Epithelial cell of prostate (primary cell): ENCODE data around the gene ARID3C.

Experiments
- DNase-seq: peaks from one replicate; pipeline ENCODE4 v3.0.0-alpha.2; 2011; ENCODE audit warnings: low read depth, low spot score
- H3K27ac ChIP-seq: fragments of 450-650 bp; 2 replicates; pipeline ENCODE4 v1.5.1; 2017; ENCODE audit warnings: mild to moderate bottlenecking

Gene ARID3C

DNA sequence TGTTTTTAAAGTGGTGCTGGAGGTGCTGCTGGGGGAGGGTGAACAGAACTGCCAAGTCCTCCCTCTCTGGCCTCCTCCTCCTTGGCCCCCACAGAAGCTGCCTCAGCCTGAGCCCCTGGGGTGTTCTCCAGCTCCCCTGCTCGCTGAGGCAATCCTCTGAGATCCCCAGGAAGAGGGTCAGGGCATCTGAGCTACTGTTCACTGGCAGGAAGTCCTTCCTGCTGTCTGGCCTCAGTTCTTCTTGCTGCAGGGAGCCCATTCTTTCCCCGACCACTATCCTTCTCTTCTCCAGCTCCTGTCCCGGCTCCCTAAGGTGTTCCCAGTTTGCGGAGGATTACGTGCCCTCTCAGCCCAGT lies 49.1 kb downstream of the ARID3C start:
- no peak overlapping the region for H3K27ac ChIP-seq

DNA sequence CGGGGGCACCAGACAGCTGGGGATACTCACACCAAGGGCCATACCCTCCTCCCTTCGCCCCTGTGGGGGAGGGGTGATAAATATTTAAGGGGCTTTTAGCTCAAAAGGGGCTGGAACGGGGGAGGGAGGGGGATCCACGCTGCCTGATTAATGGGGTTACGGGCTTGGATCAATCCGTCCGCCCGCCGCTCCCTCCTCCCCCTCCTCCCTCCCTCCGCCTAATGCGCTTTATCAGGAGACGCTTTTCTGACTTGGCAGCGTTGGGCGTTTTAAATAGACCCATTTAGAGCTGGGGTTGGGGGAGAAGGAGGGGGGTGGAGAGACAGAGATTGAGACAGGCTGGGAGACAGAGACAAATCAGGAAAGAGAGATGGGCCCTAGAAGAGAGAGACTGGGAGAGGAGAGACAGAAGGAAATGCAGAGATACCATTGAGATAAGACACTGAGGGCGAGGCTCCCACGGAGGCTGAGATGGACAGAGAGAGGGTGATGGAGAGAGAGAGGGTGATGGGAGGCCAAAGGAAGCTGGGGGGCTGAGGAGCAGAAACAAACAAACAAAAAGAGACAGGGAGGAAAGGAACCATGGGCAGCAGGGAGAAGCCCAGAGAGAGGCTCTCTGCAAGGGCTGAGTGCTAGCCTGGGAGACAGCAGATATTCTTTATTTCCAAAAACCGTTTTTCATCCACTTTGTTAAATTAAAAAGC lies 49.6 kb downstream of the ARID3C start:
- no peak overlapping the region for H3K27ac ChIP-seq
- DNase-seq, result no peak

More for the DNA sequence above, 49.1 kb downstream of the ARID3C start:
- no peak for DNase-seq

DNA sequence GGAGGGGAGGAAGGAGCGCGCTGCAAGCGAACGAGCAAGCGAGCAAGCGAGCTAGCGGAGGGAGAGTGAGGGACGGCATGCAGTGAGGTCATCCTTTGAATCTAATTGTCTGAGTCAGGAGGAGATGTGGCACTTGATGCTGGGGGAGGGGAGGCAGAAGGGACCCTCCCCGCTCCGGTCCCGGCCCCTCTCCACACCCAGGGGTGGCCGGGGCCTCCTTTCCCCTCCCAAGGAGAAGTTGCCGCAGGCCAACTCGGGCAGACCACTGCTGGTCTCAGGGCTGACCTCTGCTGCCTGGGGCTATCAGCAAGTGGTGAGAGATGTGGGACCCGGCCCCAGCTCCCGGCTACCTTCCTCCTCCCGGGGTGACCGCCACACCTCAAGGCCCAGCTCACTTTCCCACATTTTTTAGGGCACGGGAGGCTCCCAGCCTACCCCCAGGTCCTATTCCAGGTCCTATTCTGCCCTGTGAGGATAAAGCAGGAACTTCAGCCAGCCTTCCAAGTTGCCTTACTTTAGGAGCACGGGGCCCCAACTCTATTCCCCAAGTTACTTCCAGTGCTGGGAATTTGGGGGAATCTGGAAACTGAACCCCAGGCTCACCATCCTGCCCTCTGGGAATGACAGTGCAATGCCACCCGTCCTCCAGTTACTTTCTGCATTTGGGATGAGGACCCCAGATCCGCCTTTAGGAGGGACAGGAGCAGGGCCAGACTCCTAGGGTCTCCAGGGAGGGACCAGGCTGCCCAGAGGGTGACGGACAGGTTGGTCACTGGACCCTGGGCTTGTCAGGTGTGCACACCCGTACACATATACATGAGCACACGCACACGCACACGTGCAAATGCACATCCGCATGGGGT lies 50.4 kb downstream of the ARID3C start:
- DNase-seq, result no peak
- no peak overlapping the region for H3K27ac ChIP-seq

DNA sequence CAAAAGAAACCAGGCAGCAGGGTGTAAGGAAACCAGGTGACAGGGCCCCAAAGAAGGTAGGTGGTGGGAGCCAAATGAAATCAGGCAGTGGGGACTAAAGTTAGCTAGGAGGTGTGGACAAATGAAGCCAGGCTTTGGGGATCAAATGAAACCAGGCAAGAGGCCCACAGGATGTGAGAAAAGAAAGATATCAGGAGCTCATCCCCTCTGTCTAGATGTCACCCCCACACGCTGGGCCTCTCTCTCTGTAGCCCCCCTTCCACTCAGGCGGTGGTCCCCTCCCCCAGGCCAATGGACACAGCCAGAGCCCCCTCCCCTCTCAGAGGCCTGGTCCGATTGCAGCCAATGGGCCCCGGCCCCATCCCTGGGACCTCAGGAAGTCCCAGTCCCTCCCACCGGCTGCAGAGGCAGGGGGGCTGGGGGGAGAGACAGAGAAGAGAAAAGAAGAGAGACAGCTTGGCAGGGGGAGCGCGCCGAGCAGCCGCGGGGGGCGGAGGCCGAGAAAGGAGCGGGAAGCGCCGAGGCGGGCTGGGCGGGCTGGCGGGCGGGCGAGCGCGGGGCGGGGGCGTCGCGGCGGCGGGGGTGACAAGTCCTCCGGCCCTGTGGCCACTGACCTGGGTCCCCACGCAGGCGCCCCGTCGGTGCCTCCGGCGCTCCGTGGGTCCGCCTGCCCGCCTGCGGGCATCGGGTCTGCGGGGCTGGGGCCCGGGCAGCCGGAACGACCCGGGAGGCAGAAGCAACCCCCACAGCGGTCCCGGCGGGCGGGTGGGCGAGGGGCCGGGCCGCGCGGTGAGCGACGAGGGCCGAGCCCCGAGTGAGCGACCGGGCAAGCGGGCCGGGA lies 51.2 kb downstream of the ARID3C start:
- no peak for DNase-seq
- H3K27ac ChIP-seq, result no peak overlapping the region

DNA sequence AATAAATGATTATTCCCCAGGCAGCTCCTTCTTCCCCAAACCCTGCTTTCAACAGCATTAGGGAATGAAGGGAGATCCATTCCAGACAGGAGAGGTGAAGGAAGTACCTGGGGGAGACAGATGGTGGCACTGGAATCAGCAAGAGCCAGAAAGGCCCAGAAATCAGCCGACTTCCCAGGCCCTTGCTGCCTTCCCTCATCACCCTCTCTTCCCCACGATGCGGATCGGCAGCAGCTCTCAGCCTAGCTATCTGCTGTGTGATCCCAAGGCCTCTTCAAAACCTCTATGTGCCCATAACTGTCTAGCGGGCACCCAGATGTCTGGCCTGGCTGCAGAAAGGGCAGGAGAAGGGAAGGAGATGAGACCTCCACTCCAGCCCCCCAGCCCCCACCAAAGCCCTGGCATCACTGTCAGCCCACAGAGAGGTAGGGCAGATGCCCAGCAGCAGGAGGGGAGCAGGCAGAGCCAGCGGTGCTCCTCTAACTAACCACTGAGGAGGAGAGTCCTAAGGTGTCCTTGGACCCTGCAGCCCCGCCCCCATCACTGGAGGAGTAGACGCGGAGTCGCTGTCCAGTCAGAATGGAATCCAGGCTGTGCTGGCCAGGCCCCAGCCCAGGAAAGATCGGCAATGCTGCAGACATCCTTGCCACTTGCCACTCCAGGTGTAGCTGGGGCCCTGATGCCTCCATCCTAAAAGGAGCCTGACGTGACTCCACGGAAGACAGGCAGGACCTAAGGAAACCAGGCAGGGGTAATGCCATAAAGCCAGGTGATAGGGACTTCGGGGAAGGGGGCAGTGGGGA lies 52.1 kb downstream of the ARID3C start:
- H3K27ac ChIP-seq, result no peak overlapping the region
- DNase-seq, result no peak

DNA sequence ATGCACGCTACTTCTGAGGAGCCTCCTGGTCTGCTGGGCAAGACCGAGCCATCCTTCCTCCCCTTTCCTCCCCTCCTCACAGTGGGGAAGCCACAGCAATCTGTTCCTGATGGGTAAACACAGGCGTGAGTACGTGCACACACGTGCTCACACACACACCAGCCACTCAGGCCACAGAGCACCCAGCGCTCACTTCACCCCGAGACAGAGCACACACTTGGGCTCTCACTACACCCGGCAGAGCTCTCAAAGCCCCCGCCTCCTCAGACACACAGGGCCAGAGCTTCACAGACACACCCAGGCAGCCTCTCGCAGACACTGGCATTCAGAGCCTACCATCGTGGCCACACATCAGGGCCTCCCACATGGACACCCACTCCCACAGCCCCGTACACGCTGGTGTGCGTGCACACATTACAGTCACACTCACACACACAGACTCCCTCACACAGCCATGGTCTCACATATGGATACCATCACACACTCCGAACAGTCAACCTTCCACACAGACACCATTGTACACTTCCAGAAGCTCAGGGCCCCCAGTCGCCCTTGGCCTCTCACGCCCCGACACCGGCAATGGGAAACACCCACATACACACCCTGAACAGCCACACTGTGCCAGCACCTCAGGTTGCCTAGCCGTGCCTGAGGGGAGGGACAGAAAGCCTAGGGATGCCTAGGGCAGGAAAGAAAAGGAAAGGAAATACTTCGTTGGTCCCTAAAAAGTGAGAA lies 52.8 kb downstream of the ARID3C start:
- no peak overlapping the region for H3K27ac ChIP-seq
- no peak for DNase-seq

DNA sequence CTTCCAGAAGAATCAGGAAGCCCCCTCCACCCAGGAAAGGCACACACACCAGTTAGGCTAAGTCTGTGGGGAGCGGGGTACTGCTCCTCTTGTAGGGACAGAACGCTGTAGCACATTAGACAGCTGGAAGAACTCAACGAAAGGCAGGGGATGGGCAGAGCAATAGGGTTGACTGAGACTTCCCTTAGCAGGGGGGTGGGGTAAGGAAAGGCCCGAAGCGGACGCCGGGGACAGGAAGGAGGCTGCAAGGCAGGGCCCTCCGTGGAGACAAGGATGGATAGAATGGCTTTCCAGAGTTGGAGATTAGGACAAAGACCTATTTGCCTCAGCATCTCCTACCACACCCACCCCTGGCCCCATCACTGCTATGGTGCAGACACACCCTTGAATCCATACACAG lies 53.6 kb downstream of the ARID3C start:
- no peak overlapping the region for H3K27ac ChIP-seq
- DNase-seq, result no peak

DNA sequence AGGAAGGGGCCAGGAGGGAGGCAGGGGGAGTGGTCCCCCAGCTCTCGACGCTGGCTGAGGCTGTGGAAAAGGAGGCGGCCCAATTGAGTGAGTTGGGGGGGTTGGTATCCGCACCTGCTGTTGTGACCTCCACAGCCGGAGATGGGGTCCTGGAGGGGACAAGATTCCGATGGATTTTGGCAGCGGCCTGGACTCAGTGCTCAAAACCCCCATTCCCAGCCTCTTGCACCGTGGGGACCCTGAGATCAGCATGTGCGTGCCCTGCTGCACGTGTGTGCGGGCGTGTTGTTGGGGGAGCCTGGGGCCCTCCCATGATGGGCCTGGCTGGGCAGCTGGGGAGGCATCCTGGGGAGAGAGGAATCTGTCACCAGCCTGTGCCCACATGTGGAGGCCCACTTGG lies 54.3 kb downstream of the ARID3C start:
- H3K27ac ChIP-seq, result no peak overlapping the region
- no peak for DNase-seq

DNA sequence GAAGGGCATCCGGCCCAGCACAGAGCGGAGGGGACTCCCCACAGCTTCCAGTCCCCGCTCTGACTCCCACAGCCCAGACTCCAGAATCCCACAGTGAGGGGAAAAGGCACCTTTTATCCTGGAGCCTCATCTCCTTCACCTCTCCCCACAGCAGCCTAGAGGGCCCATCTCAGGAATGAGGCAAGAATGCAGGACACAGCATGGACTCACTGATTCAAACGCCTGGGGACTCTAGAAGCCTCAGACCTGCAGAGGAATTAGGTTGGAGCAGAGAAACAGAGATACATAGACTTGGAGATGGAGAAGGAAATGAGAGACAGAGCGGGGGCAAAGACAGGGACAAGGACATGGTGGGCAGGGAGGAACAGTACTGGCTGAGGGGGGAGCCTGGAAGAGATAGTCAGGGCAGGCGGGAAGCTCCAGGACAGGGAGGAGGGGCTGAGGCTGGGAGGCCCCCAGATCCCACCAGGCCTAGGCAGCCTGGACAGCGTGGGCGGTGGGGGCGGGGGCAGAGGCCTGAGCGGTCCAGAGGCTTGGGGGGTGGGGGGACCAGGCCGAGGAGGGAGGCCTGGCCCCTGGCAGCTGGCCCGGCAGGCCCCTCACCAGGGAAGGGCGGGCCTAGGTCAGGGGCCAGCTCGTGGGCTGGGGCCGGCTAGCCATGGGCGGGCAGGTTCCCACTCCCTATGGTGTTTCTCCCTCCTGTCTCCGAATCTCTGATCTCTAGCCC lies 55.1 kb downstream of the ARID3C start:
- DNase-seq, result no peak
- no peak overlapping the region for H3K27ac ChIP-seq

DNA sequence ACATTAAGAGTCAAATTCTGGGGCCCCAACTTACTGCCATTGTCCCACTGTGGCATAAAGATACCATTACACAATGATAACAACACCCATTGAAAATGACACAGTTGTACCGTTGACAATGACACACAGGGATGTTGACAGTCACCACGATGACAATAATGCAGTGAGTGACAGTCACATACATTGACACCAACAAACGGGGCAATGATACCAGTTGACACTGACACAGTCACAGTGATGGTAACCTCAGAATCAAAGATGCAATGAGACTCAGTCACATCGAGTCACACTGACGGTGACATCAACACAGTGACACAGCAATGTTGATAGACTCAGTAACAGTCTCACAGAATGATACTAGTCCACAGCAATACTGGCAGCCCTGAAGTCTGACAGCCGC lies 56.2 kb downstream of the ARID3C start:
- H3K27ac ChIP-seq, result no peak overlapping the region
- no peak for DNase-seq

DNA sequence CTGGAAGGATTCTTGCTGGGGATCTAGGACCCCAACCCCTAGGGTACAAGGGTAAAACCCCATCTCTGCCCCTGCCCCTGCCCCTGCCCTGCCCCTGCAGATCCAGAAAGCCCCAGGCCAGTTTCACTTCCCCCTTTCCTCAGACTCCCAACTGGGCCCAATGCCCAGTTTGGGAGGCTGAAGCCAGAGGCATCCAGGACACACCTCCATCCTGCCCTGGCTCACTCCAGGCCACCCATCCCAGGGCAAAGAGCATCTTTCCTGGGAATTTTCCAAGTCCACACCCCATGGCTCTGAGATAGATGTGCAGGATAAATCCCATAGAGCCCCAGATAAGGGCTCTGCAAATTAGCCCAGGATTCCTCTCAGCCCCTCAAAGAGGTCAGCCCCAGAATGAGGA lies 56.8 kb downstream of the ARID3C start:
- H3K27ac ChIP-seq, result no peak overlapping the region
- DNase-seq, result no peak

DNA sequence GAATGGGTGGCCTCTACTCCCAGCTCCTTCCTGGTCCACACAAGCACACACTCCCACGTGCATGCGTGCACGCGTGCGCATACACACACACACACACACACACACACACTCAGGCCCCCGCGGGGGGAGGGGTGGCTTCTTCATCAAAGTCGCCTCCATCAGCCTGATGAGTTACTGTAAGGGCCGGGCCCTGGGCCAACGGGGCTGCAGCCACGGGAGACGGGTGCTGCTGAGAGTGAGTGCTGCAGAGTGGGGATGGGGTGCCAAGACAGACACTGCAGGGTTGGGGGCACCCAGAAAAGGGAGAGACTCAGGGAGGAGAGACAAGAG lies 57.4 kb downstream of the ARID3C start:
- no peak for DNase-seq
- H3K27ac ChIP-seq, result no peak overlapping the region
